ENCODE results near the gene MACROD2. TPM values are rescaled to one million over a fixed set of nuclear protein-coding genes. Genes with fewer than 3 reads are reported as not detected.

The MACROD2 gene
- total and polyA plus RNA-seq, 2 experiments from 2014 or later: 2.8 to 4.3 TPM

- Mint-ChIP-seq H3K4me1 (peaks cover 12% of the 10 kb centered on the region), H3K27ac (no peak overlapping the region), H3K36me3 (ENCODE audit: low read depth) (no peaks in the 10 kb centered on the region), H3K4me3 (no peak overlapping the region), H3K27me3 (ENCODE audit: insufficient read depth, low read depth, poor library complexity) (no peaks in the 10 kb centered on the region), H3K9me3 (no peaks in the 10 kb centered on the region; the same call in 2 of the 3 replicates)
- Histone ChIP-seq H3K27me3 (ENCODE audit: insufficient read depth) (no peaks in the 10 kb centered on the region), H3K36me3 (ENCODE audit: insufficient read depth) (no peaks in the 10 kb centered on the region), H3K4me3 (no peak overlapping the region), H2AFZ (peak overlapping the region; percentile 63; the same call in 1 of the 2 replicates), H3K4me1 (ENCODE audit: insufficient read depth) (peaks cover 7% of the 10 kb centered on the region), H3F3A (replicated peaks; ENCODE audit: low read depth) (no peaks in the 10 kb centered on the region), H3K4me2 (no peak overlapping the region), H3K9me2 (ENCODE audit: insufficient read depth) (peaks cover 17% of the 10 kb centered on the region), H4K20me1 (replicated peaks; ENCODE audit: insufficient read depth) (no peaks in the 10 kb centered on the region), H3K27ac (ENCODE audit: low read depth) (no peak overlapping the region), H3K79me2 (replicated peaks; ENCODE audit: insufficient read depth) (no peaks in the 10 kb centered on the region)
- DNase-seq (ENCODE audit: low spot score): no peak
- TF ChIP-seq ZNF114 (CRISPR knock-in tag; IDR thresholded peaks at IDR 0.05) (no peak), REST (IDR thresholded peaks at IDR 0.05; ENCODE audit: unreplicated experiment) (no peak), ZNF331 (CRISPR knock-in tag; IDR thresholded peaks at IDR 0.05; ENCODE audit: low read depth) (no peak), NANOG (IDR thresholded peaks at IDR 0.05; ENCODE audit: borderline replicate concordance) (no peak), POLR2AphosphoS5 (IDR thresholded peaks at IDR 0.05; ENCODE audit: low read depth) (no peak), STAT1 (IDR thresholded peaks at IDR 0.05; ENCODE audit: unreplicated experiment) (no peak), EZH2phosphoT487 (IDR thresholded peaks at IDR 0.05; ENCODE audit: unreplicated experiment) (no peak), ZNF462 (CRISPR knock-in tag; IDR thresholded peaks at IDR 0.05) (no peak), CTCF (conservative IDR thresholded peaks at IDR 0.05; ENCODE audit: low read depth in 2 of 2) (no peak), CREB1 (CRISPR knock-in tag; IDR thresholded peaks at IDR 0.05; ENCODE audit: low read depth) (no peak), ETS1 (IDR thresholded peaks at IDR 0.05) (no peak), JUNB (IDR thresholded peaks at IDR 0.05; ENCODE audit: unreplicated experiment) (no peak), EZH2 (IDR thresholded peaks at IDR 0.05; ENCODE audit: low read depth, unreplicated experiment) (no peak)
- no peak for ATAC-seq
These were observed 1856.4 kb downstream of the MACROD2 start for GRCh38 chr20:15851576-15852215.

Data from GM23338 (cell line).